GM19455 (cell line): ENCODE results near the gene TM4SF18.
A peak's percentile ranks its signal among the peaks of the same experiment; 100 is the strongest.

Experiments used
- ATAC-seq: cut with Tn5 transposase; IDR thresholded peaks from one replicate; pipeline ENCODE4 v1.9.1; 2021; ENCODE audit not compliant: unreplicated experiment

Gene TM4SF18

GRCh38 chr3:149288655-149289054, 44.8 kb downstream of the TM4SF18 start:
- ATAC-seq: no peak

DNA sequence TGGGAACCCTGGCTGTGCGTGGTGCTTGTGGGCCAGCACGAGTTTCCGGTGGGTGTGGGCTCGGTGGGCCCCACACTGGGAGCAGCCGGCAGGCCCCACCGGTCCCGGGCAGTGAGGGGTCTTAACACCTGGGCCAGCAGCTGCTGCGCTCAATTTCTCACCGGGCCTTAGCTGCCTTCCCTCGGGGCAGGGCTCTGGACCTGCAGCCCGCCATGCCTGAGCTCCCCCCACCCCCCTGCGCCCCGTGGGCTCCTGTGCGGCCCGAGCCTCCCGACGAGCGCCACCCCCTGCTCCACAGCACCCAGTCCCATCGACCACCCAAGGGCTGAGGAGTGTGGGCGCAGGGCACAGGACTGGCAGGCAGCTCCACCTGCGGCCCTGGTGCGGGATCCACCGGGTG, 49.4 kb downstream of the TM4SF18 start:
- no peak for ATAC-seq

GRCh38 chr3:149283401-149283800, 50.0 kb downstream of the TM4SF18 start:
- ATAC-seq: no peak

- ATAC-seq: no peak
These were observed 50.6 kb downstream of the TM4SF18 start for GRCh38 chr3:149282836-149283235.

DNA sequence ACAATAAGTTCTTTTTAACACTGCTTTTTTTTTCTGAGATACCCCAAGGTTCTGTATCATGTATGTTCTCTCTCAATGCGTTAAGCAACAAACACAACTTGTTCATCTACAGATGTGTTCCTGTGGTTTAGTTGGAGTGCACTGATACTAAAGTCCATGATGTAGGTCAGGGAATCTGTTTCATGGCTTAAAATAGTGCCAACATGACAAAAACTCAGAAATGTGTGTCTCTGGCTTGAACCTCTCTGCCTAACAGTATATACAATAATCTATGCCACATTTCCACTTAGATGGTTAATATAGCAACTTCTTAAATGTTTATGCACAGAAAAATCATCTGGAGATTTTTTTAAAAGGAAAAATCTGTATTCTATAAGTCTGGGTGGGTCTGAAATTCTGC, 51.1 kb downstream of the TM4SF18 start:
- ATAC-seq: no peak

GRCh38 chr3:149280671-149281349, 52.6 kb downstream of the TM4SF18 start:
- no peak for ATAC-seq

- ATAC-seq: no peak
These were observed 54.5 kb downstream of the TM4SF18 start for GRCh38 chr3:149278911-149279310.

- ATAC-seq: peak; percentile 53
These were observed 56.1 kb downstream of the TM4SF18 start for GRCh38 chr3:149277331-149277813.

DNA sequence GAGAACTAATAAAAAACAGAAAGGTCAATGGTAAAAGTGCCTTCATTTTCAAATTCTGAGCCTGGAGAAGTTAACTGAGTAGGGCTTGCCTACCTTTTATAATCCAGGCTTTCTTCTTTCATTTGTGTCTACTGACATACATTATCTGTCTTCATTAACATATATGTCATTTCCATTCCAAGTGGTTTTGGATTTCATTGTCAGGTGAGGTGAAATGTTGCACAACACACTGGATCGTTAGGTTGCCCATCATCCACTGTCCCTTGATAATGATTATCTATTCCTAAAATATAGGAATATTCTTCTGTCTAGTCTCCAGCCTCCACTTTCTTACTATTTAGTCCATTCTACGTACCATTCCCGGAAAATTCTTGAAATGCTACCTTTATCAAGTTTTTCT, 56.8 kb downstream of the TM4SF18 start:
- no peak for ATAC-seq

GRCh38 chr3:149274220-149274619, 59.2 kb downstream of the TM4SF18 start:
- no peak for ATAC-seq

DNA sequence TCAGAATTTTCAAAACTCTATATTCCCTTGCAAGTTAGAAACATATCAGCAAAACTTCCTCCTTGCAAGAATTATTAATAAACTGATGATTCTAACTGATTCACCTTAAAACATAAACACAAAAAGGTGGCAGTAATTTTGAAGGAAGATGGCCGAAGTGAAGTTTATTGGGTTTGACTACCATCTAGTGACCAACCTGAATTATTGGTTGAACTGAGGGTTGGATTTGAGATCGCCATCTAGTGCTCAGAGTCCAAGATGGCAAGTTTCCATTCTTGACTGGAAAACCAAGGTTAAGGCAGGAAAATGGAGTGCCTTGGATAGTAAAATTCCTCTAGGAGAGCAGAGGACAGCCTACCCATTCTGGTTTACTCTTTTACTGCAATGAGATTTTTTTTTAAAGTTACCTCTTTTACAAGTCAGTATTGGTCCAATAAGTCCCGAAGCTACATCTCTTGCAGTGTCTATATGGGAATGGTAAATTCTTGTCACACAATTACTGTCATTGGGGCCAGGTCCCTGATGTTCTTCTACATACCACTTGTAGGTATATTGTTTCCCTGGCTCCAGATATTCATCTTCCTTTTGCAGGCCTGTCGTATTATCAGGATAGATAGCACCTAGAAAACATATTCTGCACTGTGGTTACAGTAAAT, 60.2 kb downstream of the TM4SF18 start:
- peak; percentile 83 for ATAC-seq

DNA sequence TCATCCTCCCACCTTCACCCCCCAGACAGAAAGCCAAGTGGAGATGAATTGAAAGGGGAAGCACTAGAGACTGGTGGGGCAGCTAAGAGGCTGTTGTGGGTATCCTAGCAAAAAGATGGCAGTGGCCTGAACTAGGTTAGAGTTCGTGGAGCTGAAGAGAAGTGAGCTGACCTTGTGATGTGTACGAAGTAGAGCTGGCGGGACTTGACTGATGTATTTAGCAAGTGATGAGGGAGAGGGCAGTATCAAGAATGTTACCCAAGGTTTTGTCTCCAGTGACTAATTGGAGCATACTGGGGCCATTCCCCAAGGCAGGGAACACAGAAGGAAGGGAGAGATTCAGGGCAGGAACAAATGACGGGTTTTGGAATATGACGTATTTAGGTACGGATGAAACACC, 61.8 kb downstream of the TM4SF18 start:
- ATAC-seq: no peak

DNA sequence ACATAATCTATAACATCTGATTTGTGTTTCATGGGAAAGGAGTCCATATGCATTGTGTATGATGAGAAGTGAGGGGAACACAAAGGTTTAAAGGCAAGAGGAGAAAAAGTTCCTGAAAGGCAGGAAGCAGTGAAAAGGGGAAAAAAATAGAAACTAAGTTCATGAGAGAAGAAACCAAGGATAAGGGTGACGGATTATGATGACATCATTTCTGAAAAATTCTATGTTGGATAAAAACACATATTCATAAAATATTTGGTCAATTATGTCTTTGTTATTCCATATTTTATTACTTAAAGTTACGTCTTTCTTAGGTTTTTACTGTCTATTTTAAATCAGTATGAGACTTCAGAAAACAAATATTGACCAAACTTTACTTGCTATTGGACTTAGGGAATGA, 63.3 kb downstream of the TM4SF18 start:
- ATAC-seq: no peak

DNA sequence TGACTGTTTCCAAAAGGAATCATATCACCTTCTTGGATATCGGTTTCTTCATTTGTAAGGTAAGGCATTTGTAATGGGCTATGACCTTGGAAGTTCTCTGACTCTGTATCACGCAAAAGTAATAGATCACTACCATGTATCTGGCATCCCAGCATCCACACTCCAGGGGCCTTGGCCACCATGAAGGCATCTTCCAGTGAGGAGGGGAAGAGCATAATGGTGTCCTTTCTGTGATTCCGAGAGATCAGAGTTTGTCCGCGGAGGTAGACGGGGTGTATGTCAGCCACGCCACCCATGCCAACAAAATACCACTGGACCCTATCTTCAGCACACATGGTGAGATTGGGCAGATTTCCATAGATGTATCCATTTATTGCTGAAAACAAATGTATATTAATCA, 63.7 kb downstream of the TM4SF18 start:
- ATAC-seq: no peak
